ENCODE results near the gene WDR49.

The WDR49 gene

GRCh38 chr3:167691366-167691765, 37.6 kb upstream of the WDR49 start:
- no peaks in the 10 kb centered on the region for H3K9me2 ChIP-seq (ENCODE audit: low read depth, low read length)
- H3K79me2 ChIP-seq (ENCODE audit: insufficient read depth, low read length) = no peaks in the 10 kb centered on the region
- peaks cover 20% of the 10 kb centered on the region for H3K4me1 ChIP-seq (ENCODE audit: insufficient read depth, low read length, severe bottlenecking)
- H3K4me3 ChIP-seq (ENCODE audit: low read depth, low read length, poor library complexity, severe bottlenecking) = no peak overlapping the region
- peak overlapping the region; percentile 24 for H3K27ac ChIP-seq (ENCODE audit: low read depth, low read length, poor library complexity, severe bottlenecking)
- no peaks in the 10 kb centered on the region for H3K27me3 ChIP-seq (ENCODE audit: insufficient read depth, low read length)
- H3K36me3 ChIP-seq (ENCODE audit: insufficient read depth, low read length) = peaks cover 89% of the 10 kb centered on the region
- H3K4me2 ChIP-seq (ENCODE audit: low read length) = no peak overlapping the region
- H3F3A ChIP-seq (ENCODE audit: insufficient read depth, low read length) = no peaks in the 10 kb centered on the region
- no peaks in the 10 kb centered on the region for H3K9me3 ChIP-seq (ENCODE audit: low read length)
- no peaks in the 10 kb centered on the region for H4K20me1 ChIP-seq (ENCODE audit: insufficient read depth, low read length)
- H2AFZ ChIP-seq (ENCODE audit: low read length) = no peak overlapping the region
- H3K9ac ChIP-seq (ENCODE audit: low read length) = no peak overlapping the region
- no peak for TF ChIP-seq CTCF (IDR thresholded peaks at IDR 0.05; ENCODE audit: low read length)
- no peak for TF ChIP-seq EZH2 (IDR thresholded peaks at IDR 0.05; ENCODE audit: borderline replicate concordance, low read length)

GRCh38 chr3:167684388-167684993, 30.7 kb upstream of the WDR49 start:
- Histone ChIP-seq H3K9ac (ENCODE audit: low read length) (no peak overlapping the region), H3K4me1 (ENCODE audit: insufficient read depth, low read length, severe bottlenecking) (no peaks in the 10 kb centered on the region), H3K4me2 (ENCODE audit: low read length) (no peak overlapping the region), H3K9me2 (ENCODE audit: low read depth, low read length) (no peaks in the 10 kb centered on the region), H3K9me3 (ENCODE audit: low read length) (no peaks in the 10 kb centered on the region), H3F3A (ENCODE audit: insufficient read depth, low read length) (no peaks in the 10 kb centered on the region; the same call in 1 of the 2 replicates), H3K4me3 (ENCODE audit: low read depth, low read length, poor library complexity, severe bottlenecking) (no peak overlapping the region), H2AFZ (ENCODE audit: low read length) (no peak overlapping the region), H3K27me3 (ENCODE audit: insufficient read depth, low read length) (no peaks in the 10 kb centered on the region), H3K79me2 (ENCODE audit: insufficient read depth, low read length) (no peaks in the 10 kb centered on the region; the same call in 1 of the 2 replicates), H3K36me3 (ENCODE audit: insufficient read depth, low read length) (peaks cover 71% of the 10 kb centered on the region), H4K20me1 (ENCODE audit: insufficient read depth, low read length) (no peaks in the 10 kb centered on the region), H3K27ac (ENCODE audit: low read depth, low read length, poor library complexity, severe bottlenecking) (no peak overlapping the region)
- TF ChIP-seq EZH2 (IDR thresholded peaks at IDR 0.05; ENCODE audit: borderline replicate concordance, low read length) (no peak), CTCF (IDR thresholded peaks at IDR 0.05; ENCODE audit: low read length) (peak; percentile 82)

GRCh38 chr3:167679526-167679925, 25.8 kb upstream of the WDR49 start:
- no peaks in the 10 kb centered on the region for H3F3A ChIP-seq (ENCODE audit: insufficient read depth, low read length)
- no peaks in the 10 kb centered on the region for H3K9me2 ChIP-seq (ENCODE audit: low read depth, low read length)
- no peak for TF ChIP-seq EZH2 (IDR thresholded peaks at IDR 0.05; ENCODE audit: borderline replicate concordance, low read length)
- no peak for TF ChIP-seq CTCF (IDR thresholded peaks at IDR 0.05; ENCODE audit: low read length)
- no peak overlapping the region for H3K27ac ChIP-seq (ENCODE audit: low read depth, low read length, poor library complexity, severe bottlenecking)
- H3K9me3 ChIP-seq (ENCODE audit: low read length) = 0 out of 2 replicates have a peak, but pooled peaks cover 4% of the 10 kb centered on the region
- no peaks in the 10 kb centered on the region for H3K27me3 ChIP-seq (ENCODE audit: insufficient read depth, low read length)
- no peak overlapping the region for H3K4me3 ChIP-seq (ENCODE audit: low read depth, low read length, poor library complexity, severe bottlenecking)
- H4K20me1 ChIP-seq (ENCODE audit: insufficient read depth, low read length) = no peaks in the 10 kb centered on the region
- no peak overlapping the region for H3K4me2 ChIP-seq (ENCODE audit: low read length)
- no peaks in the 10 kb centered on the region; the same call in 1 of the 2 replicates for H3K79me2 ChIP-seq (ENCODE audit: insufficient read depth, low read length)
- no peak overlapping the region for H3K9ac ChIP-seq (ENCODE audit: low read length)
- H3K36me3 ChIP-seq (ENCODE audit: insufficient read depth, low read length) = peaks cover 84% of the 10 kb centered on the region
- H3K4me1 ChIP-seq (ENCODE audit: insufficient read depth, low read length, severe bottlenecking) = no peaks in the 10 kb centered on the region
- H2AFZ ChIP-seq (ENCODE audit: low read length) = no peak overlapping the region
